ENCODE data around the gene NMD3.
"Not testable (repeated sequence)": the region's sequence is repeated elsewhere in the genome, so short reads cannot be mapped to it uniquely, and the experiment has no call there.

Gene NMD3

DNA sequence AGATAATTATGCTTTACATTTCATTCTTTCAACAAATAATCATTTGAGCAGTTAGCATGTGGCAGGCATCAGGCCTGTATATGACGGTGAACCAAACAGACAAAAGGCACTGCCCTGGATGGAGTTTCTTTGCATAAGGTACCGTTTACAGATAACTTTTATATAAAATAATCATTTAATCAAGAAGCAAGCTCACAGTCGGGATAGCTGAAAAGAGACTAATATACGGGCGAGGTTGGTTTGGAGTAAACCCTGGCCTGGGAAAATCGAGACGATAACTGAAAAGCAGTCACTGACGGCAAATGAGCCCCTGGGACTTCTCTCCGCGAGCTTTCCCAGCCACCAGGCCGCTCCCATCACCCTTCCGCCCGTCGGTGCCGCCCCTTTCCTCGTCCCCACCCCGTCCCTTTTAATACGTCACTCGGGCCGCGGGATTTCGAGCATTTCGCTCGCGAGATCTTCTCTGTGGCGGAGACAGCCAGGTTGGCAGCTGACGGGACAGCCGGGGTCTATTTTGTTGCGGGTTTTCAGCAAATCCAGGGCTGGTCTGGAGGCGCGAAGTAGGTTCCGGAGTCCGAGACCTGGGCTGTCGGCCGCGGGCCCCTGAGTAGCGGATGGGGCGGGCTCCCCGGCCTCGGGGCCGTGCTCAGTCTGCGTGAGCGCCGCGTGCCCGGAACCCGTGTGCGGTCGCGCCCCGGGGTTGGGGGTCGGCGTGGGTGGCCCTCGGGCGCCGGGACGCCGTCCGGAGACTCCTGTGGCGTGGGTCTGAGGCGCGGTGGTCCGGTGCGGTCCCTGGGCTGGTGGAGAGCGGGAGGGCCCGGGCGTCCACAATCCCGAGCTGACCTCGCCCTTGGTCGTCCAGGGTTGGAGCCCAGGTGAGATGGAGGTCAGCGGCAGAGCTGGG, at the start of gene NMD3:
TSS of gene NMD3 (plus strand) at position 462 of the 904 bp plus-strand sequence. CDS start 703 bp downstream, outside the sequence.
- peak; percentile 18 to 95 (median 84) for DNase-seq

DNA sequence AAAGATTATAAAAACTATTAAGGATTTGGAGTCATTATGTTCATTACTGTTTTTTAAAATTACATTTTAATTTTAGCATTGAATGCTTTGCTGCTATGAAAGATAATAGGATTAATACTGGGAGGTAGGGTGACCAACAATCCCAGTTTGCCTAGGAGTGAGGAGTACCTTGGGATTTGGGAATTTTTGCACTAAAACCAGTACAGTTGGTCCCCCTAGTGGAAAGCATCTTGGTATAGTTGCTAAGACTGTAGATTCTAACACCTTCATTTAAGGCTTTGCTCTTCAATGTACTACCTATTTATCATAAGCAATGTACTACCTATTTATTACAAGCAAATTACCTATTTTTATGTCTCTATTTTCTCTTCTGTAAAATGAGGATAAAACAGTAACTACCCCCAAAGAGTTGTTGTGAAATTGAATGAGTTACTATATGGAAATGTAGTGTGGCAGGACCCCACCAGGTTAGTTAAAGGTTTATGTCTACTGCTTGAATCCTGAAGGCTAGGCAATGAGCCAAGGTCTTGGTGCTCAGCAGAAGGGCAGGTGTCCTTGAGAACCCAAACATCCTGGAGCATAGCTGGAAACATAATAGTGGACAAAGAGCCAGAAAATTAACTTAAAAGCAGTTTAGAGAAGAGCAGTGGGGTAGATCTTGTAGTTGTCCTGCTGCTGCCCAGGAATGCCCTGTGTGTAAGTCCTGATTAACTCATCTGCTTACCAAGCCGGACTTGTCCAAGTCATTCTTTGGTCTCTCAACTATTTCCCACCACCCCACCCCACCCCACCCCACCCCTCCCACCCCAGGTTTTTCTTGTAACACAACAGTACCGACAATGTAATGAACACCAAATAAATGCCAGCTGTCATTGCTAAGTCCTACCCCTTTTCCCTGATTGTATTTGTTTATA, 49.2 kb upstream of the NMD3 start:
- DNase-seq = no peak

DNA sequence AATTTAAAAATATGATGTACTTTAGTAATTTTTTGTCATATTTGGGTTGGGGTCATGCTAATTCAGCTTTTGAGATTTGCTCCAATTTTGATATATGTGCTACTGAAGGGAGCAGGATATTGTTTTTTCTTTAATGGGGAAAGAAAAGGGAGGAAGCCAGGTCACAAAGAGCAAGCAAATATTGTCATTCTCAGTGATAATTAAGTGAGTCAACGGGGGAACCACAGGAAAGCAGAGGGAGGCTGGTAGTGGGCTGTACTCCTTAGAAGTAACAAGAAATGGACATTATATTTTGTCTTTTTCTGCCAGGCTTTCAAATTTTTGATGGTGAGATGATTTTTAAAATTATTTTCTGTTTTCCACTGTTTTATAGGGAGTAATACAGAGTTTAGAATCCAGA, 45.6 kb upstream of the NMD3 start:
- no peak for DNase-seq

DNA sequence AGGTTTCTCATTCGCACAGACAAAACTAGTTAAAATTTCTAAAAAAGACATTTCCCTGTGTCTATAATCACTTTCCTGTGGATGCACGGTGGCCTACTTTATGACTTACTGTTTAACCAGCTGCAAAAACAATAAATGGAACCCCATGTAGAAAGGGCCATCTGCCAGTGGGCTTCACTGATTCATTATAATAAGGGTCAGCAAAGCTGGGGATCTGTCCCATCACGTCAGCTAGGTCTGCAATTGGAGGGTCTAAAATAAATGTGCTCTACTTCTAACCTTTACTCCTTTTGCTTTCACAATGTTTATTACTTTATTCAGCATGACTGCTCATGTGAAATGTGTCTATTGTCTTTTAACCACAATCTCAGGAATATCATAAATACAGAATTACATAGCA, 43.1 kb upstream of the NMD3 start:
- no peak for DNase-seq

DNA sequence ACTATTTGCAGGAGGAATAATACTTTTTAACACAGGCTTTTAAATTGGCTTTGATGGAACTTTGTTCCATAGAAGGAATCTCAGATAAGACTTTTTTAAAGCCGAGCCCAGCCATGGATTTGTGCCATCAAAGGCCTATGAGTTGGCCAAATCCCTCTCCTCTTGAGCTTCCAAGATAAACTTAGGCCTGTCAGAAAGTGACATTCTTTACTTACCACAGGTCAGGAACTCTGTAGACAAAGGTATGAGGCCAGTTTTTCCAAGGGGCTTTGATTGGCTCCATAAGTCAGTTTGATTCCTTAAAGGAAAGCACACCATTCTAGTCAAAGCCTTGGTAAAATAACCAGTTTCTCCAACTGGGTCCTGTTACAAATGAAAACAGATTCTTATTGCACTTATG, 39.7 kb upstream of the NMD3 start:
- not testable (repeated sequence) for DNase-seq

DNA sequence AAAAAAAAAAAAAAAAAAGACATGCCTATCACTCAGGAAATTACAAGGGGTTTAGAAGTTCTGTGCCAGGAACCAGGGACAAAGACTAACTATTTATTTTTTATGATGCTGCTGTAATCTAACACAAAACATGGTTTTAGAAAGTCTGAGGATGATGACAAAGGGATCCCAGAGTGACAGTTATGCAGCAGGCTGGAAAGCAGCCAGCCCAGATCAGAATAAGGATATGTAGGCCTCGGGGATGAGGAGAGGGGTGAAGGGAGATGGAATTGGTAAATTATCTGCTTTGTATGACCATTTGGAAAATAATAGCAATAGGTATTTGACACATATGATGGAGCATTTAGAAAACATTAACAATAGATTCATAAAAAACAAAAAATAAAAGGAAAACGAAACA, 34.1 kb upstream of the NMD3 start:
- peak in 2 of 56 donors; percentile 4 to 35 for DNase-seq

DNA sequence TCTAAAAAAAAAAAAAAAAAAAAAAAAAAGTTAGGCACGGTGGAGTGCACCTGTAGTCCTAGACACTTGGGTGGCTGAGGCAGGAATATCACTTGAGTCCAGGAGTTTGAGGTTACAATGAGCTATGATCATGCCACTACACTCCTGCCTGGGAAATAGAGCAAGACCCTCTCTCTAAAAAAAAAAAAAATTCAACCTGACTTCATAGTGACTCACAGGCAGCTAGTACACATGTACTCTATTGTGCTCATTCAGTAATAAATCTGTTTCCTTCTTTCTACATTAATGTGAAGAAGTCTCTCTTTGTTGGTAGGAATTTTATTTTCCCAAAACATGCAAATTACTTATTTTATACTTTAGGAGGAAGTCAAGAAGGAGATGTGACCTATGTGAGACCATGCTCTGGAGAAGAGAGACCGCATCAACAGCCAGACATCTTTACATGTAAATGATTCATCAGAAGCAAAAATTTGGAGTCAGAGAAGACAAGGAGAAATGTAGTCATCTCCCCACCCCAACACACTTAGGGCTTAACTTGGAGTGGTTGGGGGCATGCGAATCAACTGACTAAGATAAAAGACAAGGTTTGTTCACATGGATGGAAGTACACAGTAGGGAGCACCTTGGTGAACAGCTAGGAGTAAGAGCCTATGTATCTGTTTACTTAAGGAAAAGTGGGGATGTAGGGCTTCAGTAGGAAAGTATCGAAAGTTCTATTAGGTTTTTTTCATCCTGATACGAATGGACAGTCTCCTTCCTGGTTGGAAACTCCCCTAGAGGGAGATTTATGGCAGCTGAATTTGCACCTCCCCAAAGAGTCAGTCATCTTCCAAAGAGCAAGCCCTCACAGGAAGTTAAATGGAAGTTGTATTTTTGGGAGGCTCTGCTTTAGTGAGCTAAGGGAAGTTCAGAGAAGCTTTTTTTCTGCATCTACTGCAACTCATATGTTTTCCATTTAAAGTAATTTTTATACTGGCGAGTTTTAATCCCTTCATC, 23.0 kb upstream of the NMD3 start:
- no peak for DNase-seq

DNA sequence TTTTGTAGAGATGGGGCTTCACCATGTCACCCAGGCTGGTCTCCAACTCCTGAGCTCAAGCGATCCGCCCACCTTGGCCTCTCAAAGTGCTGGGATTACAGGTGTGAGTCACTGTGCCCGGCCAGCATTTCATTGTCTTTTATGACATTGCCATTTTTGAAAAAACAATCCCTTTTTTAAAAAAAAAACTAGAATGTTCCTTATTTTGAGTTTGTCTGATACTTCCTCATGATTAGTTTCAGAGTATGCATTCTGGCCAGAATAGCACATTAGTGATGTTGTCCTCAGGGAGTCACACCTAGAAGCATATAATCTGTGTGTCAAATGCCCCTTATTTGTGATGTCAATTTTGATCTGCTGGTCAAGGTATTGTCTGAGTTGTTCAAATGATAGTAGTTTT, 21.2 kb upstream of the NMD3 start:
- DNase-seq = no peak

DNA sequence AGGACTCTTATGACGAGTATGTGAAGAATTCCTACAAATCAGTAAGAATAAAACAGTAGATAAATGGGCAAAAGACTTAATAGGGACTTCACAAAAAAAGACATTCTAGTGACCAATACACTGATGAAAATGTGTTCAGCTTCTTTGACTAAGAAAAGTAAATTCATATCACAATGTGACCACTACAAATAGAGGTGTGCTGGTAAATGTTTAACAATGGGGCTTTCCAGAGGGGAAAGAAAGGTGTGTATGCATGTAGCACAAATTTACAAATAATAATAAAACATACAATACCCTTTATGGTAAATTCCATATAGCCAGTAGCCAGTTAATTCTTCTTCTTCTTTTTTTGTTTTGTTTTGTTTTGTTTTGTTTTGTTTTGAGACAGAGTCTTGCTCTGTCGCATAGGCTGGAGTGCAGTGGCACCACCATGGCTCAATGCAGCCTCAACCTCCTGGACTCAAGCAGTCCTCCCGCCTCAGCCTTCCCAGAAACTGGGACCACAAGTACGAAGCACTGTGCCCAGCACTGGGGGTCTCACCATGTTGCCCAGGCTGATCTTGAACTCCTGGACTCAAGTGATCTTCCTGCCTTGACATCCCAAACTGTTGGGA, 17.5 kb upstream of the NMD3 start:
- no peak for DNase-seq

DNA sequence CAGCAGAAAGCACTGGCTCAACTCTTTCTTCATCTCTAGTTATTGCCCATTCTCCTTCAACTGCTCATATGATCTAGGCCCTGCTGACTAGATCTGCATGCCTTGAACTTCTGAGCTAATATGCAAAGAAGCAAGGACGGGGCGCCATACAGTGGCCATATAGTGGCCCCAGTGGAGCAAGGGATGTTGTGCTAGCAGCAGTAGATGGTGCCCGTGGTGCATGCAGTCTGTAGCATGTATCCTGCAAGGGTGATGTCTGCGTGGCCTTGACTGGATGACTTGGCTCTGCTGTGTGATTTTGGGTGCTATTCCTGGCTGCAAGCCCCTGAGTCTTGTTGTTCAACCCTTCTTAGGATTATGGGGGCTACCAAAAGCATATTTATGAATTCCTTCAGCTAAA, 12.2 kb upstream of the NMD3 start:
- DNase-seq = no peak

DNA sequence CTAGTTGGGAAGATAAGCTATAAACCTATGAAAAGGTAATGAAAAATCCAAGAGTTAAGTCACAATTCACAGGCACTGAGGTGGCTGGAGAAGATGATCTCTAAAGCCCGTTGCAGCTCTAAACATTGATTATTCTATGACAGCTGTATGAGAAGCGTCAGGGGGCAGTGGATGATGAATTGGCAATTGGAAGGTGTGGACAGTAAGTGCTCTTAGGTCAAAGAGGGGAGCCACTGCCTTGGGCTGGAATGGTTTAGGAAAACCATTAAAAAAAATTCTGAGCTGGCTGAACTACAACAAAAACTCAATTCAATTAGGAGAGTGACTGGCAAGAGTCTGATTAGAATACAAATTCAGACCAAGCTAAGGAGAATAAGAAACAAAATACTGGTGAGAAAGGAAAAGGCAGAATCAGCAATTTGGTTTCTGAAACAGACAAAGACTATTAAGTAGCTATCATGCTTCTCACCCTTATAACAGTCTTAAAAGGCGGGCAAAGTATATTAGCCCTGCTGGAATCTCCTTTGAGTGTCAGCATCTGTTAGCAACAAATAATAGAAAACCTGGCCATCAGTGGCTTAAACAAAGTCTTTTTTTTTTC, 8.8 kb upstream of the NMD3 start:
- DNase-seq = no peak

DNA sequence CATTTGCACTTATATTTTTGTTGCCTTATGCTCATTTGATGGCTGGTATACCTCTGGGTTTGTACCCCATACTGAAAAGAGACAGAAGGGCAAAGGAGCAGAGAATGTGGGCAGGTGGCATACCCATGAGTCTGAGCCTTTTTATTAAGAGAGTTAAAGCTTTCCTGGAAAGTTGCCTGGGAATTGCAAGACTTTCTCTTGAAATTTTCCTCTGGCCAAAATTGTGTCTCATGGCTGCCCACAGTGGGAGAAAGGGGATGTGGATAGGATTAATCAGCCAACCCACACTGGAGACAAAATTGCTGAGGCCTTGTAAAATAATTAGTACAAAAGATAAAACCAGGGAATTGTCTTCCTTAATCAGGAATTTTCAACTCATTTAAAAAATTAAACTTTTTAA, 8.2 kb upstream of the NMD3 start:
- DNase-seq = no peak

DNA sequence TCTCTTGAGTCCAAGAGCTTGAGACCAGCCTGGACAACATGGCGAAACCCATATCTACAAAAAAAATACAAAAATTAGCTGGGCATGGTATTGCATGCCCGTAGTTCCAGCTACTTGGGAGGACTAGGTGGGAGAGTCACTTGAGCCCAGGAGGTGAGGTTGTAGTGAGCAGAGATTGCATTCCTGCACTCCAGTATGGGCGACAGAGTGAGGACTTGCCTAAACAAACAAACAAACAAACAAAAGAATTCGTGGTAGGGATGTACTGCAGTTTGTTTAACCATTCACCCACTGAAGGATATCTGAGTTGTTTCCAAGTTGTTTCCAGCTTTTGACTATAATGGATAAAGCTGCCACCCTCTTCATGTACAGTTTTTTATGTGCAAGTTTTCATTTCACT, 7.5 kb upstream of the NMD3 start:
- no peak for DNase-seq

DNA sequence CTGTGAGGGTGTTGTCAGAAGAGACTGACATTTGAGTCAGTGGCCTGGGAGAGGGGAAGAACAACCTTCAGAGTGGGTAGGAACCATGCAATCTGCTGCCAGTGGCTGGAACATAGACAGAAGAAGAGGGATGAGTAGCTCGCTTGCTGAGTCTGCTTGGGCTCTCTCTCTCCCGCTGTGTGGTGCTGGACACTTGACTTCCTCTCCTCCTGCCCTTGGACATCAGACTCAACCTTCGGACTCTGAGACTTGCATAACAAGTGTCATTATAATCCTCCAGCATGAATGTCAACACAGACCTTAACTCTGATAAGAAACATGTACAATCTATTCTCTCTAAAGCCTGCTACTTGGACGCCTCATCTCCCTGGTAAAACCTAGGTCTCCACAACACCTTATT, 5.9 kb upstream of the NMD3 start:
- DNase-seq = no peak

DNA sequence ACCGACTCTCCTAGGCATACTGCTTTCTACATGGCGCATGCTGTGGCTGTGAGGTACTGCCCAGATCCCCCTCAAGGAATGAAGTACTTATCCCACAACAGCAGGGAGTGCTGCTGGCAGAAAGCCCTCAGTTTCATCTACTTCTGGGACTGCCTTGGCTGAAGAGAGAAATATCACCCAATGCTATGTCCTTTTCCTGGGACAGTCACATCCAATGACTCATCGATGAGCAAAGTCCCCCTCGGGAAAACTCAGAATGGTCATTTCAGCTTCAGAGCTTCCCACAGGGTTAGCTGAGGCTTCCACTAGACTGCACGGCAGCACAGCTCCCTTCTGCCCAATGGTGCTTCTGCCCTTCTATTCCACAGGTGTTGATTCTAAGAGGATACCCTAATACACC, 3.6 kb upstream of the NMD3 start:
- DNase-seq = no peak

DNA sequence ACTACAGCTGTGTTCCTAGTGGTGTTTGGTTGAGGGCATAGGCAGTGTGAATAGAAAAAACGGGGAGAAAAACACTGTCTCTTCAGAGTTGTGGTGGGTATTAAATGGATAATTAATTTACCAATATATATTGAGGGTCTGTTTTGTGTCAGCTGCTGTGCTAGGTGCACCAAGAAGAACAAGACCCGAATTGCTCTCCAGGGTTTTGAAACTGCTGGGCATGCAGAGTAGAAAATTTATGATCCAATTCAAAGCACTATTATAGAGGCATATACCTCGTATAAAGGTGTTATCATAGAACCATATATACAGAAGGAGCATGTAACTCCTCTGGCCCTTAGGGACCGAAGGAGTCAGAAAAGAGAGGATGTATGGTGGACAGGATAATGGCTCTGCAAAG, 1.6 kb upstream of the NMD3 start:
- no peak for DNase-seq

DNA sequence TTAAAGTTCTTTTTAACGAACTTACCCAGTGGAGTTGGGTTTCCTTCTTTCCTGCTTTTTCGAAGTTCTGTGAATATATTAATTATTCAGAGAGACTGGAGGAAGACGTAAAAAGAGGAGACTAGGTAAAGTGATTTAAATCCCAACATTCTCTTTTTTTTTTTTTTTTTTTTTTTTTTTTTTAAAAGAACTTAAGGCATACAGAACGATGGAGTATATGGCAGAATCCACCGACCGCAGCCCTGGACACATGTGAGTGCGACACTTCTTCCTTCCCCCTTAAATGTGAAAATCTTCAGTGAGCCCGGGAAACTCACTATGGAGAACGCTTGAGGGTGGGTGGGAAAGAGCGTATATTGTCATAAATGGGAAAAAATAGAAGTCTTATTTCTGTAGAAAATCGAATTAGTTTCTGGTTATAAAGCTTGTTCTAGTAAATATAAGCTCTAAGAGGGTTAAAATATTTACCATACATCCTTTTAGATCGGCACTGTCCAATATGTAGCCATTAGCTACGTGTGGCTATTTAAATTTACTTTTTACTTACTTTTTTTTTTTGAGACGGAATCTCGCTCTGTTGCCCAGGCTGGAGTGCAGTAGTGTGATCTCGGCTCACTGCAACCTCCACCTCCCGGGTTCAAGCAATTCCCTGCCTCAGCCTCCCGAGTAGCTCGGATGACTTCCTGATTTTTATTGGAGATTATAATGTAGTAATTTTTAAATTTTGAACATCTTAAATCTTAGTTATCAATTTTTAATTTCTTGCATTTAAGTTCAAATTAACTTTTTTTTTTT, 892 bp downstream of the NMD3 start:
- DNase-seq = peak in 2 of 56 donors; percentile 0 to 5

DNA sequence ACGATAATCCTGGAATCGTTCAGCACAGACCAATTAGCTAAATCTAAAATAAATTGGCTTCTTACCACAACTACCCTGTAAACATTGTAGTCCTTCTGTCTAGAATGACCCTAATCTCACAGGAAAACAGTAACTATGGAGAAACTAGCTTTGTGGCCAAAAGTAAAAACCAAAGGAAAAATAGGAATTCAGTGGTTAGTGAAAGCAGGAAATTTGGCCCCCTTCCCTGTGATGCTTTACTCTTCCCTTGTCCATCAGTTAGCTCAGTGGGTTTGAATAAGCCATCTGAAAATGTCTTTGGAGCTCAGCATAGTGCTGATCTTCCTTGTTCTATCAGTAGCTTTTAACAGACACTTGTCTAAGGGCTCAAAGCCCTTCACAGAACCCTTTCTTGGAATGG, 1.6 kb downstream of the NMD3 start:
- no peak for DNase-seq

DNA sequence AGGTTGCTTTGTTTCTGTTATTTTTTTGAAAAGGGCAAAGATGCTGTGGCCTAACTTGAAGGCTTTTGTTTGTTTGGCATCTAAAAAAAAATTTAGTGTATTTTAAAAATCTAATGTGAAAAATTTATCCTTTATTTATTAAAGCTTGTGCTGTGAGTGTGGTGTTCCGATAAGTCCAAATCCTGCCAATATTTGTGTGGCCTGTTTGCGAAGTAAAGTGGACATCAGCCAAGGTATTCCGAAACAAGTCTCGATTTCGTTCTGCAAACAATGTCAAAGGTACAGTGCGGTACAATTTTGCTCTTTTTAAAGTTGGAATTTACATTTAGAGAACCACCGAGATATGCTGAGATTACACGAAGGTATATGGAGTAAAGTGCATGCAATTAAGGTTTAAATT, 3.7 kb downstream of the NMD3 start:
- no peak for DNase-seq
